OCI-LY7 (cell line): Measurements from ENCODE around the gene ADGRG3. TPM values are rescaled to one million over a fixed set of nuclear protein-coding genes. Genes with fewer than 3 reads are reported as not detected.

Experiments
- Bru-seq: library from RNA; stranded (reverse); fragments of 400-500 nt; gene quantifications from one replicate; lab custom pipeline; 2021; lab: Mats Ljungman, UMichigan
- BruChase-seq, 2 experiments: library from RNA; stranded (reverse); fragments of 400-500 nt; gene quantifications; one replicate each; lab custom pipeline; 2021; lab: Mats Ljungman, UMichigan
- BruUV-seq: library from RNA; stranded (reverse); fragments of 400-500 nt; replicated peaks from 2 replicates; lab custom pipeline; 2021; lab: Mats Ljungman, UMichigan
- CTCF ChIA-PET: fragments of 300-600 bp; sonication (Branson Sonifier 250); formaldehyde crosslinking; loops from one replicate; lab custom pipeline; 2022; ENCODE audit warnings: antibody characterized with exemption; ENCODE audit not compliant: unreplicated experiment; lab: Charles Lee
- POLR2A ChIA-PET: fragments of 300-600 bp; sonication (Branson Sonifier 250); formaldehyde crosslinking; loops from one replicate; lab custom pipeline; 2022; ENCODE audit warnings: antibody characterized with exemption; lab: Charles Lee
- DNase-seq: peaks from one replicate; pipeline ENCODE4 v3.0.0-alpha.2; 2015; ENCODE audit warnings: low spot score
- H2AFZ ChIP-seq: fragments of 200-600 bp; sonication (generic), shearing (Covaris generic); 2 replicates; pipeline ENCODE4 v1.6.1; 2014; ENCODE audit warnings: mild to moderate bottlenecking, antibody characterized with exemption, low read length, moderate library complexity
- H3K27ac ChIP-seq: fragments of 200-600 bp; sonication (generic); 2 replicates; pipeline ENCODE4 v1.5.1; 2014; ENCODE audit warnings: mixed run types, low read depth, mild to moderate bottlenecking, moderate library complexity, low read length, inconsistent platforms; ENCODE audit not compliant: poor library complexity, severe bottlenecking
- H3K36me3 ChIP-seq: fragments of 200-600 bp; sonication (generic); 2 replicates; pipeline ENCODE4 v1.6.1; 2014; ENCODE audit warnings: mild to moderate bottlenecking, antibody characterized with exemption, low read length, moderate library complexity, mixed read lengths; ENCODE audit not compliant: insufficient read depth
- H3K4me1 ChIP-seq: fragments of 200-600 bp; sonication (generic); 2 replicates; pipeline ENCODE4 v1.5.1; 2014; ENCODE audit warnings: mild to moderate bottlenecking, low read length; ENCODE audit not compliant: insufficient read depth, poor library complexity, severe bottlenecking
- H3K4me2 ChIP-seq: fragments of 200-600 bp; sonication (generic); 2 replicates; pipeline ENCODE4 v1.6.1; 2014; ENCODE audit warnings: mild to moderate bottlenecking, low read length
- H3K4me3 ChIP-seq: fragments of 200-600 bp; sonication (generic); 2 replicates; pipeline ENCODE4 v1.5.1; 2014; ENCODE audit warnings: mild to moderate bottlenecking, low read depth, low read length; ENCODE audit not compliant: poor library complexity, severe bottlenecking
- H3K79me2 ChIP-seq: fragments of 200-600 bp; sonication (generic); 2 replicates; pipeline ENCODE4 v1.6.1; 2016; ENCODE audit warnings: low read depth, mild to moderate bottlenecking, low read length, moderate library complexity, mixed read lengths; ENCODE audit not compliant: insufficient read depth
- H3K9me2 ChIP-seq: fragments of 200-600 bp; sonication (generic); 2 replicates; pipeline ENCODE4 v1.6.1; 2016; ENCODE audit warnings: mild to moderate bottlenecking, low read length, mixed read lengths; ENCODE audit not compliant: insufficient read depth
- H3K9me3 ChIP-seq: fragments of 200-600 bp; sonication (generic); 2 replicates; pipeline ENCODE4 v1.6.1; 2014; ENCODE audit warnings: mild to moderate bottlenecking, mixed run types, low read length, mixed read lengths
- H4K20me1 ChIP-seq: fragments of 200-600 bp; sonication (generic); 2 replicates; pipeline ENCODE4 v1.6.1; 2014; ENCODE audit warnings: mild to moderate bottlenecking, antibody characterized with exemption, low read length, moderate library complexity, mixed read lengths; ENCODE audit not compliant: insufficient read depth
- CTCF ChIP-seq: fragments of 200-600 bp; sonication (generic); conservative IDR thresholded peaks from 2 replicates; pipeline ENCODE4 v1.5.1; 2014; ENCODE audit warnings: mild to moderate bottlenecking, antibody characterized with exemption, low read length, moderate library complexity, mixed read lengths
- EZH2phosphoT487 ChIP-seq: fragments of 200-600 bp; sonication (generic); IDR thresholded peaks from 2 replicates; pipeline ENCODE4 v1.6.1; 2018; ENCODE audit warnings: low read depth, borderline replicate concordance, mild to moderate bottlenecking, mixed run types, antibody characterized with exemption, low read length, moderate library complexity, mixed read lengths
- intact Hi-C: fragments of 100-400 bp; cut with micrococcal nuclease; formaldehyde crosslinking; loops from one replicate; pipeline ENCODE4 v1.10.0; 2022; ENCODE audit not compliant: unreplicated experiment
- long read RNA-seq: library from polyadenylated mRNA; stranded (forward); transcript quantifications from one replicate; pipeline ENCODE4 v2.0.0, GENCODE V29; 2022
- total RNA-seq, 2 experiments: library from RNA; depleted of rRNA in 1 of 2; stranded (reverse); fragments of >200 nt in 1 of 2; shearing (Covaris generic) in 1 of 2; gene quantifications; 2 replicates each; pipeline ENCODE4 v1.2.3, GENCODE V29; 2014 to 2022

ADGRG3 gene
- total RNA-seq (2014; rRNA removed; shearing (Covaris generic)) (not detected in 2 replicates), total RNA-seq (2022) (not detected in 2 replicates), Bru-seq, nascent RNA (not detected), BruChase-seq, experiment 1, labeled RNA remaining after a 6-hour chase (not detected), BruChase-seq, experiment 2, labeled RNA remaining after a 2-hour chase (not detected)
- long read RNA-seq = 0 reads

- Histone ChIP-seq H2AFZ (no peak within 1 kb of the TSS), H3K4me2 (no peak within 1 kb of the TSS), H3K36me3 (no peaks in the 10 kb centered on the region), H3K4me1 (no peaks in the 10 kb centered on the region), H3K4me3 (no peak within 1 kb of the TSS), H3K9me2 (no peaks in the 10 kb centered on the region), H3K79me2 (no peaks in the 10 kb centered on the region), H4K20me1 (no peaks in the 10 kb centered on the region), H3K9me3 (no peaks in the 10 kb centered on the region), H3K27ac (no peak within 1 kb of the TSS)
- DNase-seq = no peak
- ChIA-PET CTCF (no interaction called here), POLR2A (no interaction called here)
- BruUV-seq = no TSS peak
- intact Hi-C loops = no loop called here
- no peak; the same call in 1 of the 2 replicates for TF ChIP-seq CTCF
- no peak for TF ChIP-seq EZH2phosphoT487
Measured at GRCh38 chr16:57668263-57668571, at the start of gene ADGRG3. ADGRG3 (plus strand) TSS chr16:57668306; CDS start chr16:57668348, 42 bp downstream.

GRCh38 chr16:57619133-57619605, 48.9 kb upstream of the ADGRG3 start:
- no peak for TF ChIP-seq CTCF
- no peak for TF ChIP-seq EZH2phosphoT487

GRCh38 chr16:57619606-57620334, 48.3 kb upstream of the ADGRG3 start:
- DNase-seq = no peak
- TF ChIP-seq EZH2phosphoT487 (no peak), CTCF (no peak)
- Histone ChIP-seq H3K4me2 (no peak overlapping the region), H3K4me1 (no peaks in the 10 kb centered on the region), H3K27ac (no peak overlapping the region), H4K20me1 (no peaks in the 10 kb centered on the region), H3K4me3 (no peak overlapping the region), H3K36me3 (no peaks in the 10 kb centered on the region), H3K9me3 (no peaks in the 10 kb centered on the region), H3K9me2 (no peaks in the 10 kb centered on the region), H3K79me2 (no peaks in the 10 kb centered on the region), H2AFZ (no peak overlapping the region)
- BruUV-seq = no TSS peak
- intact Hi-C loops = no loop called here
- POLR2A ChIA-PET = no interaction called here
- CTCF ChIA-PET = no interaction called here

More at GRCh38 chr16:57619133-57619605, 48.9 kb upstream of the ADGRG3 start:
- Histone ChIP-seq H3K79me2 (no peaks in the 10 kb centered on the region), H4K20me1 (no peaks in the 10 kb centered on the region), H2AFZ (no peak overlapping the region), H3K36me3 (no peaks in the 10 kb centered on the region), H3K9me2 (no peaks in the 10 kb centered on the region), H3K9me3 (no peaks in the 10 kb centered on the region), H3K4me3 (no peak overlapping the region), H3K4me2 (no peak overlapping the region), H3K4me1 (no peaks in the 10 kb centered on the region), H3K27ac (no peak overlapping the region)
- DNase-seq = no peak
- ChIA-PET POLR2A (no interaction called here), CTCF (no interaction called here)
- intact Hi-C loops = no loop called here
- no TSS peak for BruUV-seq
